ENCODE data around the gene MAP4K2.

DNA sequence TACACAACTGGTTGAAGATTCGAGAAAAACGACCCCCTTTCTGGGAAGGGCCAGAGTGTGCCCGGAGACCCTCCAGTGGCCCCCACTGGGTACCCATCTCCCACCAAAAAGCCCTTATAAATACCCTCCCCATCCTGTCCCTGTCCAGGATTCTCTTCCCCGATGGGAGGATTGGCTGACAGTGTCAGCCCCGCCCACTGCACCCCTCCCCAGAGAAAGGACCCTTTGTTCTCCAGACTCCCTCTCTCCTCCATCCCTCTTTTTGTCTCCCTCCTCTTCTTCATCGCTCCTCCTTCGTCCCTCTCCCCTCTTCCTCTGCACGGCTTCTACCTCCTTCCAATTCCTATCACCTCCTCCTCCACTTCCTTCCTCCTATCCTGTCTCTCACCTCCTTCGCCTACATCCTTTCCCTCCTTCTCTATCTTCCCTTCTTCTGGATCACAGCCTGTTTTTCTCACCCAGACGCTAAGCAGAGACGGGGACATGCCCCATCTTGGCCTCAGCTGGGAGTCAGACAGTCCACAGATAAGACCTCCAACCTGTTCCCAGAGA lies 20.6 kb upstream of the MAP4K2 start:
- TF ChIP-seq CTCF (IDR thresholded peaks at IDR 0.05) (no peak), MAX (CRISPR knock-in tag; IDR thresholded peaks at IDR 0.05) (no peak)
